GM18873 (cell line): Measurements from ENCODE around the gene CLNK.
"Not testable (repeated sequence)": the region's sequence is repeated elsewhere in the genome, so short reads cannot be mapped to it uniquely, and the experiment has no call there.

Experiments
- ATAC-seq: cut with Tn5 transposase; IDR thresholded peaks from one replicate; pipeline ENCODE4 v1.9.1; 2021; ENCODE audit warnings: mild to moderate bottlenecking, moderate library complexity, moderate number of reproducible peaks; ENCODE audit not compliant: unreplicated experiment, low FRiP score

Gene CLNK

DNA sequence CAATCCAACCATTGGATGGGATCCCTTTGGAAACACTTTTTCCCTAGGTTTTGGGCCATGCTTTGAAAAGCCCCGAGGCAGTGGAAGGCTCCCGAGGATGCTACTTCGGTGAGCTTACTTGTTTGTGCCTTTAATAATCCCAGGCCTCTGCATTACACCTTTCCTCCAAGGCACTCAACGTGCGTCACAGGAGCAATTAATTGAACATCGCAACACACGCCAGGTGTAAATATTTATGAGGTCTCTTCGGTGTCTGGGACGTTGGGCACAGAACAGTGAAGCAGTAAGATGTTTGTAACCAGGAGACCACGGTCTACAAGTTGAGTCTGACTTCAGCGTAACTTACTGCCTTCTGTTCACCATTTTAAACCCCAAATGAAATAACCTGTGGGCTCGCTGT, 97.3 kb downstream of the CLNK start:
- ATAC-seq = no peak

DNA sequence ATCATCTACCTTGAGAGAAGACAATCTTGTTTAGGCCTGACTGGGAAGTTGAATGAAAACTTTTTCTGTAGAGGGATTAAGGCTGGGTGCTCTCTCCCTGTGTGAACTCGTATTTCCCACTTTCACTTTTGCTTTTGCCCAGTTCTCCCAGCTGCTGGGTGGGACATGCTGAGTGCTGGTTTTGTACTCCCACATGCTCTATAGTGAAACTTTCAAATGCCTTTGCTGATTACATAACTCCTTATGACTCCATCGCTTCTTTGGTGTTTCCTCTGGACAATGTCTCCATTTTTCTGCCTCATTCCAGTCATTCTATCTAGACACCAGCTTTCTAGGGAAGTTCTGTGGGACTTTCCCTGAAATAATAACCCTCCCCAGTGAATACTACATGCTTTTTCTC, 100.5 kb downstream of the CLNK start:
- ATAC-seq = peak; percentile 45

DNA sequence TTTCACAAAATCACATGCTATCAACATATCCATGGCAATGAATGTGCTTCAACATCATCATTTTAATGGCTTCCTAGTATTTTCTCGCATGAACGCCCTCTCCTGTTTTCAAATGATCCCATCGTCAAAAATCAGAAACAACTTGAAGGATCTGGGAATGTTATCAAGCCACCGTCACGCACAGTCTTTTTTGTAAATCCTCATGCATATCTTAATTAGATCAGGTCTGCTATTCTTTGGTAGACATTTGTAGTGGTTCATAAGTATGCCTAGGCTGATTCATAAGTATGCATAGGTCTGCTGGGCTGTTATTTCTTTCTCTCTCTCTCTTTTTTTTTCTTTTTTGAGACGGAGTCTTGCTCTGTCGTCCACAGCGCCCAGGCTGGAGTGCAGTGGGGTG, 101.6 kb downstream of the CLNK start:
- no peak for ATAC-seq

DNA sequence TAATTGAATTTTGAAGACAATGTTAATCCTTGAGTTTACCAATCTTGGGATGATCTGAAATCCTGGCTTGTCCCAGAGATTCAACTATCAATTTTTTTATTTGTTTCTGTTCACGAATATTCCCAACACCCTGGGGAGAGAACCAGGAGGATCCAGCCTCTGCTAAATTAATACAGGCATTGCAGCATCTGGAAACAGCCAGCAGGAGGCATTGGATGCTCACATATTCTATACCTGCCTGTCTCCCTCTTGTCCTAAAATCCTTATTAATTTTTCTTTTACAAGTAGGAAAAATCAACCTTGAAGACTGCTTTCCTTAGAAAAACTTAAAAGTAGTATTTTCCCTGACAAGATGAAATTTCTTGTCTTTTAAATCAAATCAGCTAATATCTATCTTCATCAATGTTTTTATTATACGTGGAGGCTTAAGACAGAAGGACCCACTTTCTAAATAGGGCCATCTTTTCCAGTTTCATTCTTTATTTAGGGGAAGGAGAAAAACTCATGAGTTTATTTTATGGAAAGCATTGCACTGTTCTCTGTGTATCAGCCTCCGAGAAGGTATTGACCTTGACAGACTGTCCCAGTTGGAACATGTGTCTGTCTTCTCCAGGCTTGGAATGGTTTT, 102.4 kb downstream of the CLNK start:
- ATAC-seq = no peak

DNA sequence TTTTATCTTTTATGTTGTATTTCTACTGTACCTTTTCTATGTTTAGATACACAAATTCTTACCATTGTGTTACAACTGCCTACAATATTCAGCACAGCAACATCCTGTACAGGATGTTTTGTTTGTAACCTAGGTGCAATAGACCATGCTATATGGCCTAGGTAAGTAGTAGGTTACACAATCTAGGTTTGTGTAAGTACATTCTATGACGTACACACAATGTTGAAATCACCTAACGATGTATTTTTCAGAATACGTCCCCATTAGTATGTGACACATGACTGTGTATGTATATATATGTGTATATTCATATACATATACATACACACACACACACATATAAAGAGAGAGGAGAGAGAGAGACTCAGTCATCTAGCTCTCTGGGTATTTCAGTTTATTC, 103.5 kb downstream of the CLNK start:
- ATAC-seq = no peak

DNA sequence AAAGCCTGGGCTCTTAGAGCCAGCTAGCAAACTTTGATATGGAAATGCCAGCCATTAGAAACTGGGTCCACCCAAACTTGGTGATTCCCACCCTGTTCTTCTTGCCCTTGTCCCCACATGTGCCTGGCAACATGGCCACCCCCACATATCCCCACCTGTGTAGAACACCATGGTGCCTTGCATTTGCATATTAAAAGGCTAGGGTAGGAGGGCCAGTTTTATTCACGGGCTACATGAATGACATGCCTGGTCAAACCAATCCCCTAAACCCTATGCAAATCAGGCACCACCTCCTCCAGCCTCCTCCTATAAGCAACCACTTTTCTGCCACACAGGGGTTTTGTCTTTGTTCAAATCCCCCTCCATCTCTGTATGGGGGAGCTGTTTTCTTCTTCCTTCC, 104.9 kb downstream of the CLNK start:
- no peak for ATAC-seq

DNA sequence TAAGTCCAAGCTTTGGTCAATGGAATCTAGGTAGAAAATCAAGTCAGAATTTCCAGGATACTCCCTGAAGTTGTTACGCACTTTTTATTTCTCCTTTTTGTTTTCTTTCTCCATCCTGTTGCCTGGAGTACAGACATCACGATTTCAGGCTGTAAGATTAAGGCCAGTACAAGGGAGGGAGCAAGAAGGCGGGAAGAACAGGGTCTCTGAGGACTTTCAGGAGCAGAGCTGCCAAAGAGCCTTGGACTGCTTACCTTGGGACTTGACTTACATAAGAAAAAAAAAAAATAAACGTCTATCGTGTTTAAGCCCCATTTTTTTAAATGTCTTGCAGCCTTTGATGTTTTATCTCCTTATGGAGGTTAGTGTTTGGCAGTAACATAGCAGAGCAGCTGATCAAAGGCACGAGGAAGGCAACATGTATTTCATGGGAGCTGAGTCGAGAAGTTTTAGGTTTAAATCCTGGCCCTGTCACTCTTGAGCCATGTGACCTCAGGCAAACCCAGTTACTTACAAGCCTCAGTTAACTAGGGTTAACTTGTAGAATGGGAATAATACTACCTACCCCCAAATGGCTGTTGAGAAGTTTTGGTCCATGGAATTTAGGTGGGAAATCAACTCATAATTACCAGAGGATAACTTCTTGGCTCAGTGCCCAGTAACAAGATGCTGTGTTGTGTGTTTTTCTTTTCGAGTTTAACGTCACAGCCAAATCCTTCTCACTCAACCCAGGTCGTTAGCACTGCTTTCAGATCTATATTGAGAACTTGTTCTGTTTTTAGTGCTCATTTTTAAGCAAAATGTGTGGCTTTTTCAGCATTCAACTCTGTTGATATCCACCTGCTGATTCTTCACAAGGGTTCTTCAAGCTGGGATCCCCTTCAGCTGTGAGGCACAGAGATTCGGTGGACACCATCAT, 106.8 kb downstream of the CLNK start:
- no peak for ATAC-seq

DNA sequence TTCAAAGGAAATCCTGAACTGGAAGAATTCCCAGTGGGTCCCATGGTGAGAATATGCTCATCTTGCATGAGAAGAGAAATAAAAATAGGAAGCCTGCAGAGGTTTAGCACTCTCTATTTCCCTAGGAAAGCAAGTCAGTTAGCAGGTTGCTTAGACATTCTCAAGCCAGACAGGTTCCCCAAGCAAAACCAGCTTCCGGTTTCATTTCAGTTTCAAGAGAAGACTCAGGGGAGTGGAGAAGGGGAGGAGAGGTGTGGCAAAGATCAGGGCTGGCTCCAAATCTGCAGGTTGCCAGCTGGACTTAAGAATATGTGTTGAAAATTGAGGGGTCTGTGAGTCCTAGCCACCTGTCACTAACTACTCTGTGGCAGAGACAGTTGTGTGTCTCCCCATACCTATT, 107.5 kb downstream of the CLNK start:
- peak; percentile 64 for ATAC-seq

DNA sequence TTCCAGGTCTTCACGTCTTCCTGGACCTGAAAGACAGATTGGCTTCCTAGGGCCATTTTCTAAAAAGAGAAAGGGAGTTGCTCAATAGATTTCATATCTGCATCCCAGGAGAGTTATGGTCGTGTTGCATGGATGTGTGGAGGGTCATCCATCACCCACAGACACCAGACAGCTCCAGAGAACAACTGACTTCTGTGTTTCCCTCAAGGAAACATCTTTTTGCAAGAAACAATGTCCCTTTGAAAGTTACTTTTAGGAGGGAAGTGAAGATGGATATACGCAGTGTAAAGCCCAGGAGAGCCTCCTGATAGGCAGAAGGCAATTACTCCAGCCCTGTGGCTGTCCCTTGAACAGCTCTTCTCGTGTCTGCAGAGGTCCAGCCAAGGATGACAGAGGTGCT, 108.3 kb downstream of the CLNK start:
- no peak for ATAC-seq

DNA sequence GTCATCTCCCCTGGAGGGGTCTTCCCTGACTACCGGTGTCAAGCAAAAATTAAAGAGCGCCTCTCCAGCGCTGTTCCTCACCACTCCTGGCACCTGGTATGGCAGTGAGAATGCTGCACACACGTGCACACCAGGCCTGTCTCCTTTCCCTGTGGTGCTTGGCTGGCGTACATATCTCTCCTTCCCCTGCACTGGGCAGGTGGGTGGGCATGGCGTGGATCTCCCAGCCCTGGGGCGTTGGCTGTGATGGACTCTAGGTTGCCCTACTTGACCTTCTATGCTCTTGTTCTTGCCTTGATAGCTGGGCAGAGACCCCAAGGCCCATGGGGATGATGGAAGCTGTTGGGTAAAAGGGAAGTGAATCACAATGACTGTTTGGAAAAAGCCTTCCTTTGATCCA, 109.2 kb downstream of the CLNK start:
- no peak for ATAC-seq

DNA sequence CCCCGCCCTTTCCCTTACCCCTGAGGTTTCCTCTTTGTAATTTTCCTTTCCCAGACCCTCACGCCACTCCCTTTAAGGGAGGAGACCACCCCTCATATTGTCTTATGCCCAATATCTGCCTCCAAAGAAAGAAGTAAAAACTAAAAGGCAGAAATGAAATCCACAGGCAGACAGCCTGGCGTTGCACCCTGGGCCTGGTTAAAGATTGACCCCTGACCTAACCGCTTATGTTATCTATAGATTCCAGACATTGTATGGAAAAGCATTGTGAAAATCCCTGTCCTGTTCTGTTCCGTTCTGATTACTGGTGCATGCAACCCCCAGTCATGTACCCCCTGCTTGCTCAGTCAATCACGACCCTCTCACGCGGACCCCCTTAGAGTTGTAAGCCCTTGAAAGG, 110.0 kb downstream of the CLNK start:
- not testable (repeated sequence) for ATAC-seq

DNA sequence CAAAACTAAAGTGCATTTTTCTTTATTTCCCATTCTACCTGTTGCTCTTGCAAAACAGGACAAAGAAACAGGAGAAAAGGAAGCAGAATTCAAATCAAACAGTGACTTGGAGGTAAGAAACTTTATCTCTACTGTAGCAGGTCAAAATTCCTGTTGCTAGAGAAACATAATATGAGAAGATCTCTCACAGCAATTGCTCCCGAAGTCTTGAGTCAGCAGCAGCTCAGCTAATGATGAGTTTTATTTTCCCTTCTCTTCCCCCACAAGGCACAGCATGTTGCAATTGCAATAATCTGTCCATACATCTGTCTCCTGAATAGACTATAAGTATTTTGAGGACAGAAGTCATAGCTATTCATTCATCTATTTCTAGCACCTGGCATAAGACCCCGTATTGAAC, 112.7 kb downstream of the CLNK start:
- ATAC-seq = no peak

DNA sequence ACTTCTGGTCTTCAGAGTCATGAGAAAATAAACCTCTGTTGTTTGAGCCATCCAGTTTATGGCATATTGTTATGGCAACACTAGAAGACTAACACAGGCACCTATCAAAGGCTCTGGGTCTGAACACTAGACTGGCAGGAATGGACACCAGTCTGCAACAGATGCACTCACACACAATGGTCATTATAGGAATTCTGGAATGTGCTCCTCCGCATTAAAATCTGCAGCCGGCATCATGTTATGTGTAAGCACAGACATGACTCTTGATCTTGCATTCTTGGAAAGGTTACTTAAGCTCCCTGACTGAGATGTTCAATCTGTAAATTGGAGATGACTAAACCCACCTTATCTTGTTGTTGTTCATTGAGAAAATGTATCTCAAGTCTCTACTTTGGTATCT, 115.1 kb downstream of the CLNK start:
- ATAC-seq = no peak

DNA sequence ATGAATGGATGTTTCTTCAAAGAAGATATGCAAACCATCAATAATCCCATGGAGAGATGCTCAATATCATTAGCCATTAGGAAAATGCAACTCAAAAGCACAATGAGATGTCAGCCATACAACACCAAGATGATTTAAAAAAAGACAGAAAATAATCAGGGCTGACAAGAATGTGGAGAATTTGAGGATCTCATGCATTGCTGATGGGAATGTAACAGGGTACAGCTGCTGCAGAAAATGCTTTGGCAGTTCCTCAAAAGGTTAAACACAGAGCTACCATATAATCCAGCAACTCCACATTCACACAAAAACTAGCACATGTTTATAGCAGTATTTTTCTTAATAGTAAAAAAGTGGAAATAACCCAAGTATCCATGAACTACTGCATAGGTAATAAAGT, 116.8 kb downstream of the CLNK start:
- no peak for ATAC-seq

DNA sequence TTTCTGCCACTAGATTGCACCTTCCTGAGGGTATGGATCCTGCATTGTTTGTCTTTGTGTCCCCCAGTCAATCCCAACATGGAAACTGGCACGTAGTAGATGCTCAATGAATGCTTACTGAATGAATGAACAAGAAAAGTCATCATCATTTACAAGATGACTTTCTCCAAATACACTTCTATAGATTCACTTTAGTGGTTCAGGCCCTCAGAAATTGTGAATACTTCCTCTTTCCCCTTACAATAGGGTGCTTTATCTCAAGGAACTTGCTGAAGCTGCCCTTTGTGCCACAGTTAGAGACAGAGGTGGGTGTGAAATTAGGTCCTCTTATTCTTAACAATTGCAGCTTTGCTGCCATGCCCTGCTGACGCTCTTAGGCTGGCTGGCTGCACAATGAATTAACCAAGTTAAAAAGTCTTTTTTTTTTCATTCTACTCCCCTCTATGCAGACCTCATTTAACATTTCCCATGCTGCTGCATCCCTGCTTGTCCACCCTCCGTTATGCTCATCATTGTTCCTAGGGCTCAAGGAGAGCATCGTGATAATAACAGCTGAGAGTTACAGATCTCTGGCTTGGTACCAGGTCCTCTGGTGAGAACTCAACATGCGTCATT, 119.3 kb downstream of the CLNK start:
- no peak for ATAC-seq

DNA sequence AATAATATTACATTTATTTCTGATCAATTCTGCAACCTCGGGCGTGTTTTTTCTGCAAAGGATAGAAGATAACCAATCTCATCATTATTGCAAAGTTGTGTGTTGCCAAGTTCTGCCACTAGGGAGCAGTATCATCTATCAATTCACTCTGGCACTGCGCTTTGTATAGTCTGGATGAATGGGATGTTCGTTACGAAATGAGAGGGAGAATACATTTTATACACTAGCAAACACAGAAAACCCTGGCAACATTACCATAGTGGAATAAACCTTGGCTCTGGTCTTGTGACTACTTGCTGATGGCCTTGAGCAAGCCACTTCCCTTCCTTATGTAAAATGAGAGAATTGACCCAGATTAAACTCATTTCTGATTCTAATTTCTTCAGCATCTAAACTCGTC, 129.9 kb downstream of the CLNK start:
- ATAC-seq = no peak

DNA sequence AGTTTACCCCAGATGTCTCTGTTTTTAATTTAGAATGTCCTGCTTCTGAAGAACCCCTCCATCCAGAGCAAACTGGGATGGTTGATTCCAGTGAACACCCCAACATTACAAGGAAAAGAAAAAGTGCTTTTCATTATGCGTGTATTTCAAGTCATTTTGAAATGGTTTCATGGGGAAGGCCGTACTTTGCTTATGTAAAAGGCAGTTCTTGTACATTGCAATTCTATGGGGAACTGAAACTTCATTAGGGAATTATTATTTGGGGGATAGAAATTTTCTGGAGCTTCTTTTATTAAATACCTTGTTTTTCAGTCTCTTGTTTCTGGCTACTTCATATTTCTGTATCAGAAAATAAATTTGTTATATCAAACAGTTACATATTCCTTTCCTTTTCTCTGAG, 130.4 kb downstream of the CLNK start:
- ATAC-seq = no peak

DNA sequence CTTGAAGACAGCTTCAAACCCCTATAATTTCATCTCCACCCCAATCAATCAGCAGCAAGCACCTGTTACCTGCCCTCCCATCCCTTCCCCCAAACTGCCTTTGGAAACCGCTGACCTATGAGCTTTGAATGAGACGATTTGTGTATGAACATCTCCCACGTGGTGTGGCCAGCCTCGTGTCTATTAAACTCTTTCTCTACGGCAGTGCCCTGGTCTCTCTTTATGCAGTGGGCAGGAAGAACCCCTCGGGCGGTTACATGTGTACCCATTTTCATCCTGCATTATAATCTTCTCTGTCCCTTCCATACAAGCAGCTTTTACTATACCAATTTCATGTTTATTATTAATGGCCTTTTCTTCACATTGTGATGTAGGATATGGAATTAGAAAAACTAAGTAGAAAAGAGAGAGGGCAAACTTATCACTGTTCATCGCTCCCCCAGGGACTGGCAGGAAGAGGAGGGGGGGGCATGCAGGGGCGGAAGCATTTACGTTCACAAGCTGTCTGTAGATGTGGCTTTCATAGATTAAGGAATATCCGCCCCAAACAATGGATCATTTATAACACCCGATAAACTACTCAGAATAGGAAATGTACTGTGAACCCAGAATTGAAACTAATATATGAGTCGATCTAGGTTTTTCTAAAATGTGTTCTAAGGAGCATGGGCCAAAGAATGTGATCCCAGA, 131.8 kb downstream of the CLNK start:
- ATAC-seq = no peak

DNA sequence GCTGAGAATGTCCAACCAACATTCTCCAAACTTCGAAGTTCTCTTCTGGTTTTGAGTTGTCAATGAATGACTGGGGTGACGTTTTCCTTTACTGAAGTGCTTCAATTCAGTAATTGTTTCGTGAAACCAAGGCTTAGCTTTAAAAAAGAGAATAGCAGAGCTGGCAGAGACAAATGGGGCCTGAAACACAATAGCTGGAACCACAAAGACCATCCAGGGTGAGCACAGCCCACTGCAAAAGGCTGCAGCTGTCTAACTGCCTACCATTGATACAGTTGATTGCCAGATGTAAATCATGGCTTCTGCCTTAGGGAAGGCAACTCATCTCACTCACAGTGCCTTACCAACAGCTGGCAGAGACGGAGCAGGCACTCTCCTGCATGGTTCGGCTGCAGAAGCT, 148.7 kb downstream of the CLNK start:
- no peak for ATAC-seq

DNA sequence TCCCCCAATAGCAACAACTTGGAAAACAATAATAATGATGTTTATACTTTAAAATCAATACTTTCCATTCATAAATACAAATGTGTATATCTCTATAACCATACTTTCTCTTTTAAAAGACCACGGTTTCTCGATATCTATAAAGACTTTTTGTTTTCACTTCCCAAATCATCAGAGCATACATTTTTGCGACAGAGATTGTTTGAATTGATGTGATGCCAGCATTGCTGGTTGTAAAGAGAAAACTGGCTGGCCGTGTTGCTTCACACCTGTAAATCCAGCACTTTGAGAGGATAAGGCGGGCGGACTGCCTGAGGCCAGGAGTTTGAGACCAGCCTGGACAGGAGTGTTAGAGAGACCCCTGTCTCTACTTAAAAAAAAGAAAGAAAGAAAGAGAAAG, 149.7 kb downstream of the CLNK start:
- no peak for ATAC-seq

DNA sequence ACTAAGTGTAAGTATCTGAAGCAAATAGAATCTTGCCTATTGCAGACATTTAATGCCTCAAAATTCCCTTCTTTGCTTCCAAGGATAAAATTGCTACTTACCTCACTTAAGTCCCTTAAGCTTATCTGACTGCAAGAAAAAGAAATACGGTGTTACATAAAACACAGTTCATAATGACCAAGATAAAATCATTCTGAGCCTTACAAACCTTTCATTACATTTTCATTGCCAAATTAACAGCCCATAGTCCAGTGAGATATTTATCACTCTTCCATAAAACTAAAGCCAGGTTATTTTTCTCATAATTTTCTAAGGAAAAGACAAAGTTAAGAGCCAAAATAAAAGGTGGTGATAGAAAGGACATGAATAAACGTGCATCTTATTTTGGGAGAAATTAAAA, 152.4 kb downstream of the CLNK start:
- ATAC-seq = no peak
